GM23338 (cell line): ENCODE data around the gene B4GALNT4. TPM values are rescaled to one million over a fixed set of nuclear protein-coding genes. Genes with fewer than 3 reads are reported as not detected.

ENCODE experiments used
- ATAC-seq: fragments of 200-7000 bp; cut with Tn5 transposase; 3 replicates; pipeline ENCODE4 v1.9.1; 2020
- DNase-seq: peaks from one replicate; pipeline ENCODE4 v3.0.0-alpha.2; 2015; ENCODE audit warnings: low spot score
- H2AFZ ChIP-seq: fragments of 200-600 bp; sonication (generic); 2 replicates; pipeline ENCODE4 v1.8.0; 2016; ENCODE audit warnings: antibody characterized with exemption, mild to moderate bottlenecking, moderate library complexity
- H3F3A ChIP-seq: fragments of 200-600 bp; sonication (generic); replicated peaks from 2 replicates; pipeline ENCODE4 v1.8.0; 2017; ENCODE audit warnings: antibody characterized with exemption, mixed run types, low read depth
- H3K27ac ChIP-seq: fragments of 200-600 bp; sonication (generic); 2 replicates; pipeline ENCODE4 v1.6.1; 2016; ENCODE audit warnings: low read depth
- H3K27me3 ChIP-seq: fragments of 200-600 bp; sonication (generic); 2 replicates; pipeline ENCODE4 v1.8.0; 2016; ENCODE audit warnings: mild to moderate bottlenecking, mixed run types, moderate library complexity; ENCODE audit not compliant: insufficient read depth
- H3K36me3 ChIP-seq: fragments of 200-600 bp; sonication (generic); 2 replicates; pipeline ENCODE4 v1.8.0; 2016; ENCODE audit warnings: mild to moderate bottlenecking; ENCODE audit not compliant: insufficient read depth
- H3K4me1 ChIP-seq: fragments of 200-600 bp; sonication (generic); 2 replicates; pipeline ENCODE4 v1.8.0; 2016; ENCODE audit warnings: mild to moderate bottlenecking, moderate library complexity; ENCODE audit not compliant: insufficient read depth
- H3K4me2 ChIP-seq: fragments of 200-600 bp; sonication (generic); 2 replicates; pipeline ENCODE4 v1.7.1; 2017; ENCODE audit warnings: mixed run types
- H3K4me3 ChIP-seq: fragments of 200-600 bp; sonication (generic); 2 replicates; pipeline ENCODE4 v1.6.1; 2016; ENCODE audit warnings: mixed run types
- H3K79me2 ChIP-seq: fragments of 200-600 bp; sonication (generic); replicated peaks from 2 replicates; pipeline ENCODE4 v1.8.0; 2017; ENCODE audit warnings: mild to moderate bottlenecking; ENCODE audit not compliant: insufficient read depth
- H3K9me2 ChIP-seq: fragments of 200-600 bp; sonication (generic); 2 replicates; pipeline ENCODE4 v1.8.0; 2017; ENCODE audit not compliant: insufficient read depth
- H4K20me1 ChIP-seq: fragments of 200-600 bp; sonication (generic); replicated peaks from 2 replicates; pipeline ENCODE4 v1.8.0; 2017; ENCODE audit warnings: mild to moderate bottlenecking; ENCODE audit not compliant: insufficient read depth
- H3K27ac Mint-ChIP-seq: 2 replicates; pipeline ENCODE4 v1.8.0; 2020; ENCODE audit warnings: inconsistent platforms, mild to moderate bottlenecking, moderate library complexity, mixed read lengths
- H3K27me3 Mint-ChIP-seq: 3 replicates; pipeline ENCODE4 v1.8.0; 2022; ENCODE audit warnings: low read depth, mild to moderate bottlenecking, moderate library complexity, mixed read lengths, inconsistent platforms; ENCODE audit not compliant: insufficient read depth, poor library complexity
- H3K36me3 Mint-ChIP-seq: 3 replicates; pipeline ENCODE4 v1.8.0; 2021; ENCODE audit warnings: low read depth, mild to moderate bottlenecking, inconsistent platforms, moderate library complexity, mixed read lengths
- H3K4me1 Mint-ChIP-seq: 3 replicates; pipeline ENCODE4 v1.8.0; 2020; ENCODE audit warnings: mild to moderate bottlenecking, inconsistent platforms, mixed read lengths
- H3K4me3 Mint-ChIP-seq: 3 replicates; pipeline ENCODE4 v1.8.0; 2021; ENCODE audit warnings: moderate library complexity, mild to moderate bottlenecking, inconsistent platforms, mixed read lengths
- H3K9me3 Mint-ChIP-seq: 3 replicates; pipeline ENCODE4 v1.8.0; 2020; ENCODE audit warnings: moderate library complexity, mild to moderate bottlenecking, inconsistent platforms, mixed read lengths
- CREB1 ChIP-seq: fragments of 250-450 bp; sonication (Bioruptor Pico); IDR thresholded peaks from 2 replicates; pipeline ENCODE4 v1.5.0; 2020; ENCODE audit warnings: low read depth, mild to moderate bottlenecking, moderate library complexity
- ETS1 ChIP-seq: IDR thresholded peaks from 2 replicates; pipeline ENCODE4 v1.6.1; 2016; ENCODE audit warnings: antibody characterized with exemption
- EZH2 ChIP-seq: fragments of 200-600 bp; sonication (generic); IDR thresholded peaks from one replicate; pipeline ENCODE4 v1.8.0; 2017; ENCODE audit warnings: antibody characterized with exemption, mild to moderate bottlenecking, low read depth; ENCODE audit not compliant: unreplicated experiment
- EZH2phosphoT487 ChIP-seq: fragments of 200-600 bp; sonication (generic); IDR thresholded peaks from one replicate; pipeline ENCODE4 v1.8.1; 2018; ENCODE audit warnings: antibody characterized with exemption; ENCODE audit not compliant: unreplicated experiment
- NANOG ChIP-seq: IDR thresholded peaks from 2 replicates; pipeline ENCODE4 v1.6.1; 2016; ENCODE audit warnings: antibody characterized with exemption, borderline replicate concordance
- POLR2AphosphoS5 ChIP-seq: IDR thresholded peaks from 2 replicates; pipeline ENCODE4 v1.6.1; 2016; ENCODE audit warnings: antibody characterized with exemption, low read depth
- REST ChIP-seq: IDR thresholded peaks from one replicate; pipeline ENCODE4 v1.6.1; 2018; ENCODE audit warnings: antibody characterized with exemption; ENCODE audit not compliant: unreplicated experiment
- STAT1 ChIP-seq: IDR thresholded peaks from one replicate; pipeline ENCODE4 v1.6.1; 2016; ENCODE audit warnings: antibody characterized with exemption; ENCODE audit not compliant: unreplicated experiment
- ZNF114 ChIP-seq: fragments of 250-450 bp; sonication (Bioruptor Pico); IDR thresholded peaks from 2 replicates; pipeline ENCODE4 v1.5.0; 2020; ENCODE audit warnings: mild to moderate bottlenecking, moderate library complexity
- ZNF331 ChIP-seq: fragments of 250-450 bp; sonication (Bioruptor Pico); IDR thresholded peaks from 2 replicates; pipeline ENCODE4 v1.5.0; 2020; ENCODE audit warnings: low read depth, mild to moderate bottlenecking, moderate library complexity
- polyA plus RNA-seq: library from polyadenylated mRNA; unstranded; fragments of >200 nt; fragmentation: Nextera tagmentation; extraction: Ambion mirVana; gene quantifications from 2 replicates; pipeline ENCODE4 v1.2.1, GENCODE V29; 2016
- total RNA-seq: library from RNA; depleted of rRNA; stranded (reverse); fragments of >200 nt; shearing (Covaris generic); gene quantifications from 2 replicates; pipeline ENCODE4 v1.2.3, GENCODE V29; 2014
- TF ChIP-seq, protein P1 (sequence below), 2 experiments: fragments of 200-600 bp in 1 of 2; sonication (generic) in 1 of 2; conservative IDR thresholded peaks; 2 replicates each; pipeline versions ENCODE4 v1.5.1 to v1.6.1; 2016 to 2017; ENCODE audit warnings: antibody characterized with exemption in 2 of 2, low read depth in 2 of 2, mild to moderate bottlenecking in 2 of 2, moderate library complexity in 1 of 2

The B4GALNT4 gene
- total and polyA plus RNA-seq, 2 experiments from 2014 or later, result 49.9 to 92.6 TPM

DNA sequence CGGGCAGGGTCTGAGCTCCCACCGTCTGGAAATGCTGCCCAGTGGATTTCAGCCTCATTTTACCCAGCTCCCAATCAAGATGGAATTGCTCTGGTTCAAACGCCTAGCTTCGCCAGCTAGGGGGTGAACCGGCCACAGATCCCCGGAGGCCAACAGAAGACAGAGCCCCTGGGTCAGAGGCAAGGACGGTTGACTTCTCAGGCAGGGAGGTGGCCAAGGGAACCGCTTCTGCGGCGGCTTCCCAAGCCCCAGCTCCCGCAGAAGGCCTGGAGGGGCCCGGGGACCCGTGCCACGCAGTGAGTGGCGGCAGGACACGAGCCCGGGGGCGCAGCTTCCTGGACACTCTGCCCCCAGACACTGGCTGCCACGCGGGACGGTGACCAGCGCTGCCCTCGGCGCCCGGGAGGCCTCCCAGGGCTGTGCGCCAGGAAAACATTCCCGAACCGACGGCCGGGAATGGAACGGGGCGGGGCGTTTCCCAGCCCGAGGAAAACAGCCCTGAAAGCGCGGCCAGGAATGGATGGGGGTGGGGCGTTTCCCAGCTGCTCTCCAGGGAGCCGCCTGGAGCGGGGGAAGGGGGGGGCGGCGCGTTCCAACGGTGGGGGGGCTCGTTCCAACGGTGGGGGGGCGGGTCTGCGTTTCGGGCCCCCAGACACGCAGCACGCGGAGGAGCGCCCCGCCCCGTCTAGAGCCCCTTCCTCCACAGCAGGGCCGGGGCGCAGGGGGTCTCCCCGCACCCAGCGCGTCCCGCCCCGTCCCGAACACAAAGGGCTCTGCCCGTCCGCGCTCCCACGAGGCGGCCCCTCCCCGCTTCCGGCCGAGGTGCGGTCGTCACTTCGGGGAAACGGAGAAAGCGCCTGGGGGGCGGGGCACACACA, 13.5 kb upstream of the B4GALNT4 start:
- H3K27me3 Mint-ChIP-seq, result peaks cover 16% of the 10 kb centered on the region
- H3K4me1 ChIP-seq, result peaks cover 19% of the 10 kb centered on the region
- H3K4me3 ChIP-seq, result peak overlapping the region; percentile 45
- H3K9me3 Mint-ChIP-seq, result peaks cover 22% of the 10 kb centered on the region
- peak overlapping the region; percentile 84 for H3K4me2 ChIP-seq
- H3K36me3 ChIP-seq, result no peaks in the 10 kb centered on the region
- TF ChIP-seq EZH2 (no peak), EZH2phosphoT487 (no peak), REST (no peak), STAT1 (no peak), POLR2AphosphoS5 (peak; percentile 57; the same call in 1 of the 2 replicates), ZNF114 (no peak), NANOG (no peak), CREB1 (0 out of 2 replicates have a peak, but pooled peaks have one; percentile 16), ZNF331 (CRISPR knock-in tag) (no peak), ETS1 (peak; percentile 66)
- TF ChIP-seq, protein P1, sequence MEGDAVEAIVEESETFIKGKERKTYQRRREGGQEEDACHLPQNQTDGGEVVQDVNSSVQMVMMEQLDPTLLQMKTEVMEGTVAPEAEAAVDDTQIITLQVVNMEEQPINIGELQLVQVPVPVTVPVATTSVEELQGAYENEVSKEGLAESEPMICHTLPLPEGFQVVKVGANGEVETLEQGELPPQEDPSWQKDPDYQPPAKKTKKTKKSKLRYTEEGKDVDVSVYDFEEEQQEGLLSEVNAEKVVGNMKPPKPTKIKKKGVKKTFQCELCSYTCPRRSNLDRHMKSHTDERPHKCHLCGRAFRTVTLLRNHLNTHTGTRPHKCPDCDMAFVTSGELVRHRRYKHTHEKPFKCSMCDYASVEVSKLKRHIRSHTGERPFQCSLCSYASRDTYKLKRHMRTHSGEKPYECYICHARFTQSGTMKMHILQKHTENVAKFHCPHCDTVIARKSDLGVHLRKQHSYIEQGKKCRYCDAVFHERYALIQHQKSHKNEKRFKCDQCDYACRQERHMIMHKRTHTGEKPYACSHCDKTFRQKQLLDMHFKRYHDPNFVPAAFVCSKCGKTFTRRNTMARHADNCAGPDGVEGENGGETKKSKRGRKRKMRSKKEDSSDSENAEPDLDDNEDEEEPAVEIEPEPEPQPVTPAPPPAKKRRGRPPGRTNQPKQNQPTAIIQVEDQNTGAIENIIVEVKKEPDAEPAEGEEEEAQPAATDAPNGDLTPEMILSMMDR (conservative IDR thresholded peaks at IDR 0.05; ENCODE audit: low read depth in 2 of 2), result no peak
- peaks cover 18% of the 10 kb centered on the region; the same call in 2 of the 3 replicates for H3K36me3 Mint-ChIP-seq
- no peaks in the 10 kb centered on the region for H3K27me3 ChIP-seq
- H3K4me3 Mint-ChIP-seq, result peak overlapping the region; percentile 47; the same call in 2 of the 3 replicates
- DNase-seq, result peak; percentile 95
- H3K9me2 ChIP-seq, result no peaks in the 10 kb centered on the region
- no peaks in the 10 kb centered on the region for H3K79me2 ChIP-seq
- peak overlapping the region; percentile 78; the same call in 1 of the 2 replicates for H3K27ac Mint-ChIP-seq
- H2AFZ ChIP-seq, result no peak overlapping the region
- no peaks in the 10 kb centered on the region for H4K20me1 ChIP-seq
- peaks cover 21% of the 10 kb centered on the region for H3K4me1 Mint-ChIP-seq
- H3F3A ChIP-seq, result peaks cover 32% of the 10 kb centered on the region
- peak; percentile 85 for ATAC-seq
- peak overlapping the region; percentile 98 for H3K27ac ChIP-seq
